MCF 10A (cell line): ENCODE results near the gene IRGC. TPM values are rescaled to one million over a fixed set of nuclear protein-coding genes. Genes with fewer than 3 reads are reported as not detected.

Source experiments
- BruUV-seq: library from RNA; stranded (reverse); fragments of 400-500 nt; replicated peaks from 2 replicates; lab custom pipeline; 2021; lab: Mats Ljungman, UMichigan
- CTCF ChIA-PET: fragments of 300-600 bp; sonication (Branson Sonifier 250); formaldehyde crosslinking; extraction: SDS; loops from one replicate; lab custom pipeline; 2021; ENCODE audit warnings: antibody characterized with exemption, inconsistent platforms; lab: Yijun Ruan, JAX
- POLR2A ChIA-PET: fragments of 300-600, 350-650 bp; sonication (Branson Sonifier 250); formaldehyde crosslinking; extraction: SDS; loops from one replicate; lab custom pipeline; 2020; ENCODE audit warnings: antibody characterized with exemption, inconsistent platforms; lab: Yijun Ruan, JAX
- DNase-seq: peaks from one replicate; pipeline ENCODE4 v3.0.0-alpha.2; 2018; ENCODE audit not compliant: unreplicated experiment
- H3K27ac Mint-ChIP-seq: one replicate; pipeline ENCODE4 v1.8.0; 2022; ENCODE audit warnings: mild to moderate bottlenecking, low read depth, mixed read lengths; ENCODE audit not compliant: unreplicated experiment
- H3K27me3 Mint-ChIP-seq: one replicate; pipeline ENCODE4 v1.8.0; 2022; ENCODE audit warnings: mixed read lengths; ENCODE audit not compliant: insufficient read depth, unreplicated experiment
- H3K36me3 Mint-ChIP-seq: one replicate; pipeline ENCODE4 v1.8.0; 2022; ENCODE audit warnings: mild to moderate bottlenecking, moderate library complexity, mixed read lengths; ENCODE audit not compliant: insufficient read depth, unreplicated experiment
- H3K4me1 Mint-ChIP-seq: one replicate; pipeline ENCODE4 v1.8.0; 2022; ENCODE audit warnings: mixed read lengths; ENCODE audit not compliant: insufficient read depth, unreplicated experiment
- H3K4me3 Mint-ChIP-seq: one replicate; pipeline ENCODE4 v1.8.0; 2022; ENCODE audit warnings: mild to moderate bottlenecking, moderate library complexity, mixed read lengths; ENCODE audit not compliant: unreplicated experiment
- H3K9me3 Mint-ChIP-seq: one replicate; pipeline ENCODE4 v1.8.0; 2022; ENCODE audit warnings: mixed read lengths; ENCODE audit not compliant: unreplicated experiment
- intact Hi-C: fragments of 100-400 bp; cut with micrococcal nuclease; formaldehyde crosslinking; loops from 2 replicates; pipeline ENCODE4 v1.14.1; 2022
- total RNA-seq: library from RNA; stranded (reverse); gene quantifications from 2 replicates; pipeline ENCODE4 v1.2.3, GENCODE V29; 2022
- TF ChIP-seq, protein P1 (sequence below): fragments of 200-600 bp; IDR thresholded peaks from one replicate; pipeline ENCODE4 v1.8.0; 2022; ENCODE audit warnings: antibody characterized with exemption, mild to moderate bottlenecking; ENCODE audit not compliant: unreplicated experiment

IRGC gene
- total RNA-seq, 1 experiment from 2014 or later: not detected

DNA sequence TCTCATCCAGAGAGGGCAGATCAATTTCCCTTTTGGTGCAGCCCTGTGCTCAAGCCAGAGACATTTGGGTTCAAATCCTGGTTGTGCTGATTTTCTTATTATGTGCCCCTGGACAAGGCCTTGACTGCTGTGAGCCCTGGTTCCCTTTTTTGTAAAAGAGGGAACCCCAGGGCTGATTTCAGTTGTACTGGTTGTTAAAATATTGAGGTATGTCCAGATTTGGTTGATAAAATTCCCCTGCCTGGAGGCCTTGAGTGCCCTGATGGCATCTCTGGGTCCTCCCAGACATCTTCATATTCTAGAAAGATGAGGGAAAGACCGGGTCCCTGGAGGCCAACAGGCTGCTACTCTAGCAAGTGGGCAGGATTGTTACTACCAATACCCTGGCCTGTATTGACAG is 31.6 kb upstream of the IRGC start:
- no peaks in the 10 kb centered on the region for H3K9me3 Mint-ChIP-seq
- POLR2A ChIA-PET: no interaction called here
- H3K4me3 Mint-ChIP-seq: no peak overlapping the region
- H3K4me1 Mint-ChIP-seq: peaks cover 12% of the 10 kb centered on the region
- intact Hi-C loops: no loop called here
- CTCF ChIA-PET: no interaction called here
- no peaks in the 10 kb centered on the region for H3K27me3 Mint-ChIP-seq
- DNase-seq: no peak
- H3K36me3 Mint-ChIP-seq: no peaks in the 10 kb centered on the region
- BruUV-seq: no TSS peak
- TF ChIP-seq, protein P1, sequence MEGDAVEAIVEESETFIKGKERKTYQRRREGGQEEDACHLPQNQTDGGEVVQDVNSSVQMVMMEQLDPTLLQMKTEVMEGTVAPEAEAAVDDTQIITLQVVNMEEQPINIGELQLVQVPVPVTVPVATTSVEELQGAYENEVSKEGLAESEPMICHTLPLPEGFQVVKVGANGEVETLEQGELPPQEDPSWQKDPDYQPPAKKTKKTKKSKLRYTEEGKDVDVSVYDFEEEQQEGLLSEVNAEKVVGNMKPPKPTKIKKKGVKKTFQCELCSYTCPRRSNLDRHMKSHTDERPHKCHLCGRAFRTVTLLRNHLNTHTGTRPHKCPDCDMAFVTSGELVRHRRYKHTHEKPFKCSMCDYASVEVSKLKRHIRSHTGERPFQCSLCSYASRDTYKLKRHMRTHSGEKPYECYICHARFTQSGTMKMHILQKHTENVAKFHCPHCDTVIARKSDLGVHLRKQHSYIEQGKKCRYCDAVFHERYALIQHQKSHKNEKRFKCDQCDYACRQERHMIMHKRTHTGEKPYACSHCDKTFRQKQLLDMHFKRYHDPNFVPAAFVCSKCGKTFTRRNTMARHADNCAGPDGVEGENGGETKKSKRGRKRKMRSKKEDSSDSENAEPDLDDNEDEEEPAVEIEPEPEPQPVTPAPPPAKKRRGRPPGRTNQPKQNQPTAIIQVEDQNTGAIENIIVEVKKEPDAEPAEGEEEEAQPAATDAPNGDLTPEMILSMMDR: no peak
- no peak overlapping the region for H3K27ac Mint-ChIP-seq

DNA sequence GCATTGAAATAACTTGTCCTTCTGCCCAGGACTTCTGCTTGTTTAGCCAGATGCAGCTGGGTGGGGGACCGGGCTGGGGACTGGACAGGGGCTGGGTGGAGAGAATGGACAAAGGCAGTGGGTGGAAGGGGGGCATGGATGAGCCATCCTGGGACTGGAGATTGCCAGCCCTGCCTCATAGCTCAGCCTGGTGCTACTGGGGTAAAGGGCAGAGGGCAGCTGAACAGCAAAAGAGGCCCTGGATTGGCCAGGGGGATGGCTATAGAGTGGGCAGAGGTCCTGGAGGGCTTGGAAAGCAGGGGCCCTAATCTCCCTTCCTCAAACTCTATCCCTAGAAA is 28.2 kb upstream of the IRGC start:
- intact Hi-C loops: no loop called here

DNA sequence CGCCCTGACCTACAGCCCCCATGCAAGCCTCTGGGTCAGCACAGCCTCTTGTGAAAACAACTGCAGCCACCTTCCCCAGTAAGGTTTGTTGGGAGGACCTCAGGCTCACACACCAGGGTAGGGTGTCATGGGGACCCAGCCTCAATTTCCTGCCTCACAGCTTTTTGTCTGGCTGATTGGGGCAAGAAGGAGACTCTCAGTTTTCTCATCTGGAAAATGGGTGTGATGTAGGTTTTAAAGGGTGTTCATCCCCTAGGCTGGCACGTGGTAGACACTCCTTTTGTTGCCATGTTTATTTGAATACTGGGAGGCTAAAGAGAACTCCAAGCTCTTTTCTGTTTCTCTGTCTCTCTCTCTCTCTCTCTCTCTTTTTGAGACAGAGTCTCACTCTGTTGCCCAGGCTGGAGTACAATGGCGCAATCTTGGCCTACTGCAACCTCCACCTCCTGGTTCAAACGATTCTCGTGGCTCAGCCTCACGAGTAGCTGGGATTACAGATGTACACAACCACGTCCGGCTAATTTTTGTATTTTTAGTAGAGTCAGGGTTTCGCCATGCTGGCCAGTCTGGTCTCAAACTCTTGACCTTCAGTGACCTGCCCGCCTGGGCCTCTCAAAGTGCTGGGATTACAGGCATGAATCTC is 27.7 kb upstream of the IRGC start:
- TF ChIP-seq, protein P1: no peak
- no peak for DNase-seq
- Mint-ChIP-seq H3K4me3 (no peak overlapping the region), H3K9me3 (no peaks in the 10 kb centered on the region), H3K27ac (no peak overlapping the region), H3K36me3 (no peaks in the 10 kb centered on the region), H3K4me1 (peaks cover 12% of the 10 kb centered on the region), H3K27me3 (no peaks in the 10 kb centered on the region)
- ChIA-PET POLR2A (interaction anchor here (0.5 kb wide), 1 partner anchor 8 kb away, joined by 4 read pairs; no protein-coding TSS in a partner anchor), CTCF (interaction anchor here (0.6 to 1.2 kb wide), 6 partner anchors 19 to 995 kb away, joined by 3 to 4 read pairs (median 3); no protein-coding TSS in a partner anchor)
- intact Hi-C loops: no loop called here
- BruUV-seq: no TSS peak

More for the DNA sequence above, 28.2 kb upstream of the IRGC start:
- TF ChIP-seq, protein P1: no peak
- Mint-ChIP-seq H3K4me1 (peaks cover 12% of the 10 kb centered on the region), H3K4me3 (no peak overlapping the region), H3K27me3 (no peaks in the 10 kb centered on the region), H3K36me3 (no peaks in the 10 kb centered on the region), H3K9me3 (no peaks in the 10 kb centered on the region), H3K27ac (no peak overlapping the region)
- DNase-seq: no peak
- CTCF ChIA-PET: interaction anchor here (0.6 to 0.7 kb wide), 4 partner anchors 20 to 194 kb away, joined by 3 to 8 read pairs (median 4); no protein-coding TSS in a partner anchor
- no TSS peak for BruUV-seq
- POLR2A ChIA-PET: interaction anchor here (0.5 to 1.4 kb wide), 3 partner anchors 8 to 12 kb away, joined by 4 to 5 read pairs (median 4); no protein-coding TSS in a partner anchor

DNA sequence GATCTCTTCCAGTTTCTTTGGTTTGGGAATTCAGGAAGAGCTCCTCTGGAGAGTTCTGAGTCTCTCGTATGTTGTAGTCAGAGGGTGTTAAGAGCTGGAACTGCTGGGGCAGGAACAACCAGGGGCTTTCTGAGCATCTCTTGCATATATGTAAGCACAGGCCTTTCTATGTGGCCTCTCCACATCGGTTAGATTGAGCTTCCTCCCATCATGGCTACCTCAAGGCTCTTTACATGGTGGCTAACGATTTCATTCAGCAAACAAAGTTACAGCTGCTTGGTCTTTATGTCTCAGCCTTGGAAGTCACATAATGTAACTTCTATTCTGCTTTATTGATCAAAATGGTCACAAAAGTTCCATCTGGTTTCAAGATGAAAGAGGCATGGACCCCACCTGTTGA is 25.4 kb upstream of the IRGC start:
- BruUV-seq: no TSS peak
- H3K4me3 Mint-ChIP-seq: no peak overlapping the region
- H3K4me1 Mint-ChIP-seq: peaks cover 12% of the 10 kb centered on the region
- ChIA-PET CTCF (no interaction called here), POLR2A (no interaction called here)
- no peaks in the 10 kb centered on the region for H3K27me3 Mint-ChIP-seq
- intact Hi-C loops: no loop called here
- no peak for DNase-seq
- H3K27ac Mint-ChIP-seq: no peak overlapping the region
- TF ChIP-seq, protein P1: no peak
- no peaks in the 10 kb centered on the region for H3K36me3 Mint-ChIP-seq
- H3K9me3 Mint-ChIP-seq: no peaks in the 10 kb centered on the region
